Right lobe of liver (tissue), 6 donors: Measurements from ENCODE around the gene SLC6A9. TPM values are rescaled to one million over a fixed set of nuclear protein-coding genes. Genes with fewer than 3 reads are reported as not detected.
A peak's percentile ranks its signal among the peaks of the same experiment; 100 is the strongest.

Source experiments
- ATAC-seq, 4 donors: fragments of 200-7000 bp; cut with Tn5 transposase; one replicate each; pipeline ENCODE4 v1.9.1; 2020; ENCODE audit warnings: mild to moderate bottlenecking in 4 of 4, moderate library complexity in 4 of 4
- DNase-seq, 3 donors: peaks; one replicate each; pipeline ENCODE4 v3.0.0-alpha.2; 2020
- H3K27ac ChIP-seq, 3 donors: fragments of 200-600 bp; one replicate each; pipeline ENCODE4 v1.8.0; 2022
- H3K27me3 ChIP-seq, 2 donors: fragments of 200-600 bp; one replicate each; pipeline ENCODE4 v1.8.0; 2022
- H3K36me3 ChIP-seq, 4 donors: fragments of 200-600 bp; sonication (generic) in 1 of 4; one replicate each; pipeline versions ENCODE4 v1.5.1 to v1.8.0; 2017 to 2022; ENCODE audit warnings: control low read depth in 1 of 4
- H3K4me1 ChIP-seq, 4 donors: fragments of 200-600 bp; sonication (generic) in 1 of 4; one replicate each; pipeline versions ENCODE4 v1.5.1 to v1.8.0; 2017 to 2022; ENCODE audit warnings: control low read depth in 1 of 4
- H3K4me3 ChIP-seq, 3 donors: fragments of 200-600 bp; one replicate each; pipeline ENCODE4 v1.8.0; 2022
- H3K9me3 ChIP-seq, 4 donors: fragments of 200-600 bp; sonication (generic) in 1 of 4; one replicate each; pipeline versions ENCODE4 v1.5.1 to v1.8.0; 2017 to 2022; ENCODE audit warnings: control low read depth in 1 of 4
- CTCF ChIP-seq, 4 donors: fragments of 200-600 bp in 3 of 4; fragments of 450-650 bp in 1 of 4; IDR thresholded peaks; one replicate each; pipeline versions ENCODE4 v1.5.1 to v1.8.0; 2016 to 2022; ENCODE audit warnings: antibody characterized with exemption in 4 of 4, mild to moderate bottlenecking in 2 of 4
- POLR2A ChIP-seq: fragments of 450-650 bp; IDR thresholded peaks from one replicate; pipeline ENCODE4 v1.6.1; 2017; ENCODE audit warnings: antibody characterized with exemption, mild to moderate bottlenecking
- WGBS: methylation state at CpG from one replicate; pipeline ENCODE4 v1.1.6; 2018; ENCODE audit warnings: low coverage, low lambda C conversion rate; ENCODE audit not compliant: insufficient coverage; ENCODE audit errors: missing lambda C conversion rate; 5-methylcytosine and 5-hydroxymethylcytosine counted together
- intact Hi-C, 2 donors: fragments of 100-400 bp; cut with DNase I; formaldehyde crosslinking; loops; one replicate each; pipeline versions ENCODE4 v1.11.2 to v1.14.1; 2022
- total RNA-seq, 6 experiments: library from RNA; depleted of rRNA in 2 of 6; stranded (reverse); fragments of >200 nt in 2 of 6; fragmentation: NEBNext Ultra II Directional in 3 of 6; extraction: Animal tissue kit (Norgen Biotek cat#: 25700) in 3 of 6; gene quantifications; one replicate each; pipeline versions ENCODE4 v1.1.0 to v1.2.4, GENCODE V29; 2016 to 2023
- donor health status: DM: no; HTN: yes; CAD: no.
- donor health status: DM: no; HTN: no; CAD: no.
- donor health status: DM: no; HTN: no; CAD: no.
- donor health status: DM: no; HTN: yes; CAD: no.
- donor health status: DM: no; HTN: yes; CAD: no.

Gene SLC6A9
- total RNA-seq, 6 experiments from 2014 or later: 0.78 to 2.2 (median 1.9) TPM

GRCh38 chr1:44048532-44049215 lies 17.4 kb upstream of the SLC6A9 start:
- 53% methylated on average over 2 of the region's 3 CpGs for WGBS
- Histone ChIP-seq H3K27me3 (no peaks in the 10 kb centered on the region), H3K4me3 (no peak overlapping the region), H3K4me1 (no peaks in the 10 kb centered on the region), H3K27ac (no peak overlapping the region), H3K9me3 (no peaks in the 10 kb centered on the region), H3K36me3 (no peaks in the 10 kb centered on the region)
- intact Hi-C loops: no loop called here
- no peak for ATAC-seq
- TF ChIP-seq POLR2A (no peak), CTCF (IDR thresholded peaks at IDR 0.05) (no peak)
- no peak for DNase-seq

GRCh38 chr1:44047131-44047530 lies 15.9 kb upstream of the SLC6A9 start:
- no peaks in the 10 kb centered on the region for H3K9me3 ChIP-seq
- DNase-seq (no peak), ATAC-seq (no peak)
- no peak overlapping the region for H3K27ac ChIP-seq
- H3K4me1 ChIP-seq: no peaks in the 10 kb centered on the region
- H3K4me3 ChIP-seq: no peak overlapping the region
- WGBS: 100% methylated on average over 1 of the region's 1 CpG
- intact Hi-C loops: no loop called here
- no peaks in the 10 kb centered on the region for H3K36me3 ChIP-seq
- TF ChIP-seq CTCF (IDR thresholded peaks at IDR 0.05) (no peak), POLR2A (no peak)
- no peaks in the 10 kb centered on the region for H3K27me3 ChIP-seq

- Histone ChIP-seq H3K27ac (no peak overlapping the region), H3K4me3 (no peak overlapping the region), H3K36me3 (no peaks in the 10 kb centered on the region), H3K4me1 (no peaks in the 10 kb centered on the region), H3K27me3 (no peaks in the 10 kb centered on the region), H3K9me3 (no peaks in the 10 kb centered on the region)
- ATAC-seq: no peak
- peak in 1 of 3 donors; percentile 37 for DNase-seq
- TF ChIP-seq CTCF (IDR thresholded peaks at IDR 0.05) (no peak), POLR2A (no peak)
- WGBS: 77% methylated on average over 8 of the region's 9 CpGs
- intact Hi-C loops: no loop called here
These were observed 13.8 kb upstream of the SLC6A9 start for GRCh38 chr1:44045064-44045463.

GRCh38 chr1:44044071-44044801 lies 13.0 kb upstream of the SLC6A9 start:
- no peak for ATAC-seq
- intact Hi-C loops: loop anchor here in 1 of 2 donors (5.0 kb wide), 1 partner anchor 282 kb away; no protein-coding TSS in a partner anchor
- Histone ChIP-seq H3K27me3 (no peaks in the 10 kb centered on the region), H3K9me3 (no peaks in the 10 kb centered on the region), H3K4me1 (no peaks in the 10 kb centered on the region), H3K36me3 (no peaks in the 10 kb centered on the region), H3K4me3 (no peak overlapping the region), H3K27ac (no peak overlapping the region)
- peak in 1 of 3 donors; percentile 15 for DNase-seq
- WGBS: 40% methylated on average over 2 of the region's 7 CpGs
- TF ChIP-seq CTCF (IDR thresholded peaks at IDR 0.05) (no peak), POLR2A (no peak)
